ENCODE data around the gene RAD51C. TPM values are rescaled to one million over a fixed set of nuclear protein-coding genes. Genes with fewer than 3 reads are reported as not detected.
"Not testable (repeated sequence)": the region's sequence is repeated elsewhere in the genome, so short reads cannot be mapped to it uniquely, and the experiment has no call there.

Gene RAD51C
- total RNA-seq, 1 experiment from 2014 or later, result 69.6 TPM

GRCh38 chr17:58677194-58677880, 15.1 kb upstream of the RAD51C start:
- DNase-seq (ENCODE audit: low read depth, low spot score), result no peak

GRCh38 chr17:58678287-58678686, 14.1 kb upstream of the RAD51C start:
- DNase-seq (ENCODE audit: low read depth, low spot score); in situ Hi-C loops (cut with HindIII; ENCODE audit: low pct_unique_long_range_greater_than_20kb, low sequenced_read_pairs): not testable (repeated sequence)

More at GRCh38 chr17:58677194-58677880, 15.1 kb upstream of the RAD51C start:
- in situ Hi-C loops (cut with HindIII; ENCODE audit: low pct_unique_long_range_greater_than_20kb, low sequenced_read_pairs), result no loop called here

GRCh38 chr17:58679263-58680037, 13.0 kb upstream of the RAD51C start:
- in situ Hi-C loops (cut with HindIII; ENCODE audit: low pct_unique_long_range_greater_than_20kb, low sequenced_read_pairs), result no loop called here

GRCh38 chr17:58680038-58680369, 12.4 kb upstream of the RAD51C start:
- in situ Hi-C loops (cut with HindIII; ENCODE audit: low pct_unique_long_range_greater_than_20kb, low sequenced_read_pairs), result no loop called here

More at GRCh38 chr17:58679263-58680037, 13.0 kb upstream of the RAD51C start:
- DNase-seq (ENCODE audit: low read depth, low spot score), result peak; percentile 100

GRCh38 chr17:58684003-58684402, 8.4 kb upstream of the RAD51C start:
- in situ Hi-C loops (cut with HindIII; ENCODE audit: low pct_unique_long_range_greater_than_20kb, low sequenced_read_pairs), result no loop called here
- no peak for DNase-seq (ENCODE audit: low read depth, low spot score)

More at GRCh38 chr17:58680038-58680369, 12.4 kb upstream of the RAD51C start:
- DNase-seq (ENCODE audit: low read depth, low spot score), result no peak

GRCh38 chr17:58684462-58684861, 7.9 kb upstream of the RAD51C start:
- DNase-seq (ENCODE audit: low read depth, low spot score); in situ Hi-C loops (cut with HindIII; ENCODE audit: low pct_unique_long_range_greater_than_20kb, low sequenced_read_pairs): not testable (repeated sequence)

GRCh38 chr17:58686980-58687379, 5.4 kb upstream of the RAD51C start:
- DNase-seq (ENCODE audit: low read depth, low spot score), result no peak
- in situ Hi-C loops (cut with HindIII; ENCODE audit: low pct_unique_long_range_greater_than_20kb, low sequenced_read_pairs), result no loop called here

GRCh38 chr17:58688521-58688920, 3.9 kb upstream of the RAD51C start:
- in situ Hi-C loops (cut with HindIII; ENCODE audit: low pct_unique_long_range_greater_than_20kb, low sequenced_read_pairs), result no loop called here
- no peak for DNase-seq (ENCODE audit: low read depth, low spot score)

- DNase-seq (ENCODE audit: low read depth, low spot score); in situ Hi-C loops (cut with HindIII; ENCODE audit: low pct_unique_long_range_greater_than_20kb, low sequenced_read_pairs): not testable (repeated sequence)
Measured at GRCh38 chr17:58690033-58690432, 2.4 kb upstream of the RAD51C start.

GRCh38 chr17:58691701-58692238, 632 bp upstream of the RAD51C start, which contains the start of gene TEX14:
TSS of gene TEX14 (minus strand) at chr17:58692045. CDS start at chr17:58652001, 40,044 bp downstream.
- in situ Hi-C loops (cut with HindIII; ENCODE audit: low pct_unique_long_range_greater_than_20kb, low sequenced_read_pairs), result no loop called here

GRCh38 chr17:58693208-58693607, 806 bp downstream of the RAD51C start:
- no peak for DNase-seq (ENCODE audit: low read depth, low spot score)
- in situ Hi-C loops (cut with HindIII; ENCODE audit: low pct_unique_long_range_greater_than_20kb, low sequenced_read_pairs), result no loop called here

More at GRCh38 chr17:58691701-58692238, 632 bp upstream of the RAD51C start, which contains the start of gene TEX14:
- DNase-seq (ENCODE audit: low read depth, low spot score), result no peak

- in situ Hi-C loops (cut with HindIII; ENCODE audit: low pct_unique_long_range_greater_than_20kb, low sequenced_read_pairs), result no loop called here
- no peak for DNase-seq (ENCODE audit: low read depth, low spot score)
Measured at GRCh38 chr17:58693751-58694150, 1.3 kb downstream of the RAD51C start.

GRCh38 chr17:58694302-58694701, 1.9 kb downstream of the RAD51C start:
- DNase-seq (ENCODE audit: low read depth, low spot score), result no peak
- in situ Hi-C loops (cut with HindIII; ENCODE audit: low pct_unique_long_range_greater_than_20kb, low sequenced_read_pairs), result no loop called here

- in situ Hi-C loops (cut with HindIII; ENCODE audit: low pct_unique_long_range_greater_than_20kb, low sequenced_read_pairs), result no loop called here
- DNase-seq (ENCODE audit: low read depth, low spot score), result no peak
Measured at GRCh38 chr17:58694826-58695225, 2.4 kb downstream of the RAD51C start.

- in situ Hi-C loops (cut with HindIII; ENCODE audit: low pct_unique_long_range_greater_than_20kb, low sequenced_read_pairs), result no loop called here
- DNase-seq (ENCODE audit: low read depth, low spot score), result no peak
Measured at GRCh38 chr17:58699771-58700170, 7.4 kb downstream of the RAD51C start.

- in situ Hi-C loops (cut with HindIII; ENCODE audit: low pct_unique_long_range_greater_than_20kb, low sequenced_read_pairs), result no loop called here
- no peak for DNase-seq (ENCODE audit: low read depth, low spot score)
Measured at GRCh38 chr17:58702045-58702476, 9.7 kb downstream of the RAD51C start.

GRCh38 chr17:58702708-58703107, 10.3 kb downstream of the RAD51C start:
- DNase-seq (ENCODE audit: low read depth, low spot score), result no peak
- in situ Hi-C loops (cut with HindIII; ENCODE audit: low pct_unique_long_range_greater_than_20kb, low sequenced_read_pairs), result no loop called here

GRCh38 chr17:58703137-58703915, 10.9 kb downstream of the RAD51C start:
- DNase-seq (ENCODE audit: low read depth, low spot score), result no peak
- in situ Hi-C loops (cut with HindIII; ENCODE audit: low pct_unique_long_range_greater_than_20kb, low sequenced_read_pairs), result no loop called here

All from SK-MEL-5 (cell line).